NCI-H524 (cell line): ENCODE data around the gene ARHGAP42.
"Not testable (repeated sequence)": the region's sequence is repeated elsewhere in the genome, so short reads cannot be mapped to it uniquely, and the experiment has no call there.

ENCODE experiments used
- DNase-seq, 2 experiments: peaks; one replicate each; lab custom pipeline; 2025; lab: John Stamatoyannopoulos, UW

The ARHGAP42 gene

DNA sequence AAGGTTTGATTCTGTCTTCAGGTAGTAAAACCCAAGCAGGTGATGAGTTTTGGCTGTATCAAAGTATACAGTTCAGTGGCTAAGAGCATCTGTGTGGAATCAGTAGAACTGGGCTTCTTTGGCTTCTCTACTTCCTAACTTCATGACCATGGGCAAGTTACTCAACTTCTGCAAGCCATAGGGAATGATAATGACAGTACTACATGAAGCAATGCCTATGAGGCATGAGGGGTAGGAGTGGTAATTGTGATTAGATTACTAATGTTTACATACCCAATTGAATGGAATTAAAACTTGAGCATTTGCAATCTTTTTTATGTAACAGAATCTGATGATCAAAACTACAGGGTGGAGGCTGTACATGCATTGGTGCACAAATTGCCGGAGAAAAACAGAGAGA, 278.3 kb downstream of the ARHGAP42 start:
- DNase-seq = no peak

DNA sequence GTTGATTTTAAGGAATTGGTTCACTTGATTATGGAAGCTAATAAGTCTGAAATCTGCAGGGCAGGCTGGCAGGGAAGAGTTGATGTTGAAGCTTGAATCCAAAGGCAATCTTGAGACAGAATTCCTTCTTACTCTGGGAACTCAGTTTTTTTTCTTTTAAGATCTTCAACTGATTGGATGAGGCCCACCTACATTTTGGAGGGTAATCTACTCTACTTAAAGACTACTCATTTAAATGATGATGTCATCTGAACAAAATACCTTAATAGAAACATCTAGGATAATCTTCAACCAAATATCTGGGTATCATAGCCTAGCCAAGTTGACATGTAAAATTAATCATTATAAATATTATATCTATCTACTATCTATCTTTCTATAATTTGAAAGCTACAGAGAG, 279.3 kb downstream of the ARHGAP42 start:
- no peak for DNase-seq

DNA sequence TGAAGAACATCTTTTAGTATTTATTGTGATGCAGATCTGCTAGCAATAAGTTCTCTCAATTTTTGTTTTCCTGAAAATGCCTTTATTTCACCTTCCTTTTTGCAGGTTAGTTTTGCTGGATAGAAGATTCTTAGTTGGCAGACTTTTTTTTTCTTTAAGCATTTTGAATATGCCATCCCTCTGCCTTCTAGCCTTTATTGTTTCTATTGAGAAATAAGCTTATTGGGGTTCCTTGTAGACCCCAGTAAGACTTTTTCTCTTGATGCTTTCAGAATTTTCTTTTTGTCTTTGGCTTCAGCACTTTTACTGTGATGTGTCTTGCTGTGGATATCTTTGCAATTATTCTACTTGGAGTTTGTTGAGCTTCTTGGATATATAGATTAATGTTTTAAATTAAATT, 281.9 kb downstream of the ARHGAP42 start:
- no peak for DNase-seq

DNA sequence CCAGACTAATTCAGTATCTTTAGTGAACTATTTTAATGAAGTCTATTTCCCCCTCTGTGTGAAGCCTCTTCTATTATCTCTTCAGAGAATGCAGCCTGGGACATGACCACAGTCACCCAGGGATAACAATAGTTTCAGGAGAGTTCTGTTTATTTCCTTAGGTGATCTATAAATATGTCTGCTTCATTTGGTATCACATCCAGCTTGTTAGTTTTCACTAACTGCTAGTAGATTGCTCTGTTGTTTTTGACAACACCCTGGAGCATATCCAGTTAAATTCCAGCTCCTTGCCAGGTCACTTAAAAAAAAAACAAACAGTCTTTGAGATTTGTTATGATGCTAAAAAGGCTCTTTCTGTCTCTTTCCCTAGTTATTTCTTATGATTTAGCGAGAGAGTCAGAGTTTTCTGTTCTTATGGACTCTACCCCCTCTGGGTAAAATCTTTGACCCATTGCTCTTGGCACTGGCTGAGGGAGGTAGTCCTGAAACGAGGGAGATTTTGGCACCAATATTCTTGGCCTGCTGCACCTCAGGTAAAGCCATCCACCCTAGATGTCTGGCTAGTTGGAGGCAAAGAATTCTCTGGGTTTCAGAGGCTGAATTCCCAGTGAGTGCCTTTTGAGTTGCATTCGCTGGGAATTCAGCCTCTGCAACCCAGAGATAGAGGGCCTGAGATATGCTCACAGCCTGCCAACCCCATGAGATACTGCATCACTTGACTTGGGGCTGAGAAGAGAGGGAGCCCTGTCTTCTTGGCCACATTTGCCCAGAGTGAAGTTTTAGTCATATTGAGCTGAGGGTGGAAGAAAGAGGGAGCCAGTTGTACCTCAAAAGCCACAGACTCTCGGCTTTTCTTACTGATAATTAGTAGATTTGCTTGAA, 283.4 kb downstream of the ARHGAP42 start:
- DNase-seq = no peak

DNA sequence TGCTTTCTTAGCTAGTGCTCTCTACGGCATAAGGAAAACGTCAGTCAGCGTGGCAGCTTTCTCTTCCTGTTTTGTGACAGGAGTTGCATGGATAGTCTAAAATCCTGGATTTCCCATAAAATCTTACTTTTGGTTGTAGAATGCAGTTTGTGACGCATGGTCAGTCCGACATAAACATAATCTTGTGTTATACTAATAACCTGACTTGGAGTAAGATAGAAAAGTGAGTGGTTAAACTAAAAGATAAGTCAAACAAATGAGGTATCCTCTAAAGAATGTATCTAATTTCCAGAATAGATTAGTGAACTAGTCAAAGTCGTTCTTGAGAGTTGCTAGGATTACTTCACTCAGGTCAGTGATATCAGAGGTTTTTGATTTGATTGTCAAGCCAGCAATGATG, 285.0 kb downstream of the ARHGAP42 start:
- DNase-seq = no peak

DNA sequence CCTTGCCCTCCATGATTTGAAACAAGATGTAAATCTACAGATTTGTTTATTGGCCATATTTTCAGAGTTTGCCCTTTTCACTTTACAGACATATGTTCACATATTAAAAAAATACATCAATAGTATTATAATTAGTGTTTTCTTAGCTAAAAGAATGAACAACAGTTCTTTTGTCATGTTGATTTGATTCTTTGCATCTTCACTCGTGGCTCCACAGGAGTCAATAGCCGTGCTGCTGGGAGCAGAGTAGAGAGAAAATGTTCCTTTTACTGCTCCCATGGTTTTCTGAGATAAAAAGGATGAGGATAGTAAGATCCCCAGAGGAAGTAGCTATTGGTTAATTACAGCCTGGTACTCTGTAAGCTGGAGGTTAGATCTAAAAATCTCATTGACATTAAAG, 291.4 kb downstream of the ARHGAP42 start:
- DNase-seq = no peak

DNA sequence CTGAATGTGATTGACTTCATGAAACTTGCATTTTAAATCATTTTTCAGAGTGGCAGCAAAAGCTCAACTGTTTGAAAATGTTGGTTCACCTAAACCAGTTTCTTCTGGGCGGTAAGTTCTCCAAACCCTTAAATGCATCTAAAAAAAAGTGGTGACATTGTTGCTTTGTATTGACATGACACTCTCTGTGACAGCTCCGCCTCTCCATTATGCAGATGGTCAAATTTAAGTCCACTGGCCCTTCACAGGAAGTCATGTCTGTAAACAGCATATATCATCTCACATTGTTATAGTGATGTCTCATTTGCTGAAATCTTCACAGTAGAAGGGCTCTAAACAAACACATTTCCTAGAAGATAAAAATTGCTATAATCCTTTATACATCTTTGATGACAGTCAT, 291.9 kb downstream of the ARHGAP42 start:
- no peak for DNase-seq

DNA sequence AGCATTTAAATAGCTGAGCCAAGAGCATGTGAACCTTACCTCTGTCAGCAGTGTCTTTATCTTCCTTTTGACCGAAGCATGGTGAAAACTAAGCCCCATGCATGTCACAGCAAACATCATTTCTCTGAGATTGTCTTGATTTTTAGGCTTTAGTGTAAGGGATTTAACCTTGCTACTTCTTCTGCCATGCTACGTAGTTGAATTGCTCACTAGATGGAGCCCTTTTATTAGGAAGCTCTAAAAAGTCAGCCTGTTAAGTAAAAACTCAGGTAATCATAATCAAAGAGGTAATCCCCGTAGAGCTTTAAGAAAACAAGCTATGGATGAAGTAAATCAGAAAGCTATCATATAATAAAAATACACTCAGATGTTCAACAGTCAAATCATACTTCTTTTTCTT, 293.1 kb downstream of the ARHGAP42 start:
- peak in 1 of 2 experiments; percentile 16 for DNase-seq

DNA sequence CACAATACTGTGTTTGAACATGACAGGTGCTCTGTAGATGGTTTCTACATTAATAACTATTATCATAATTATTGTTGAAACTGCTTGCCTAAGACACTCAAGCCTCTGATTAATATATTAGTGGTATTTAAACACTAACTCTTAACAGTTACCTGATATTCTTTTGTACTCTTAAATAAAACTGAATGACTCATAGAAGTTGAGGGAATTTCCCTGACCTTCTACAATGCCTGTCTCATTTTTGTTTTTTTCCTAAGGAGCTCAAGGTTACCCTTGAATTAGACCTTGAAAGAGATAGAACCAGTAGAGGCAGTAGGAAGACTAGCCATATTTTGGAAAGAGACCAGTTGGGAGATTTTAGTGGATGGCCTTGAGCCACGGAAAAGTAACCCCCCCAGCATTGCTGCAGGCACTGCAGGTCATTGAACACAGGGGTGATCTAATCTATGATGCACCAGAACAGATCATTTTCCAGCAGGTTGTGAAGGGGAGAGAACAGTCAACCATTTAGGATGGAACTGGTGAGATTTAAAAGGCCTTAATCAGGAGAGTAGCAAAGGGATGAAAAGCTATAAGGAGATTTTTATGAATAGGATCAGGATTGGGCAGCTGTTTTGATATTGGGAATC, 294.2 kb downstream of the ARHGAP42 start:
- no peak for DNase-seq

DNA sequence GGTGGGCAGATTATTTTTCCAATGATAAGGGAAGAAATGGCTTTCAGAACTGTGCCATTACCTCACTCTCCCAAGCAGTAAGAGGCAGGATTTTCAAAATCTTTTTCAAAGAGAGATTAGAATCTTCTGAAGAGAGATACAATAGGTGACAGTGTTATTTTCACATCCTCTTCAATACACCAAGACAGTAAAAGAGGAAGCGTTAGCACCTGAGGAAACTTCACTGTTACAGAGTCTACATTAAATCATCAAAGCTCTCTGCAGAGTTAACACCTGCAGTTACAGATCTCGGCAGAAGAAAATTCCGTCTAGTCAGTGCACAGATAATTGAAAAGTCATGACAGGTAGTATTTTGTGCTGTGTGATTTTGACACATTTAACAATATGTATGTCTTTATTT, 297.6 kb downstream of the ARHGAP42 start:
- no peak for DNase-seq

DNA sequence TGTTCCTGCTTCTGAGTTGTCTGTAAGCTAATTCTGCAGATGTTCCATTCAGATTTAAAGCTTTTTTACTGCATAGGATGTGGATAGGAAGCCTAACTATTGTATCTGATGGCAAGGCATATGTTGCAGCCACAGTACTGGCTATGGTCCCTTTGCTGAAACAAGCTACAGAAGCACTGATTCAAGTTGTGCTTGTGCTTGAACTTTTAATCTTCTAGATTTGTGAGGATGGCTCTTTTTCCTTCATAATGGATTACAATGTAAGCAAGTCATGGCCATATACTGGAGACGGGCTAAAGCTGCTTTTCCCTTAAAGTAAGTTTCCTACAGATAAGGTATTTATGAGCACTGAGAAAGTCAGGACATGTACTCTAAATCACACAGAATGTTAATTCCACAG, 303.8 kb downstream of the ARHGAP42 start:
- DNase-seq = no peak

DNA sequence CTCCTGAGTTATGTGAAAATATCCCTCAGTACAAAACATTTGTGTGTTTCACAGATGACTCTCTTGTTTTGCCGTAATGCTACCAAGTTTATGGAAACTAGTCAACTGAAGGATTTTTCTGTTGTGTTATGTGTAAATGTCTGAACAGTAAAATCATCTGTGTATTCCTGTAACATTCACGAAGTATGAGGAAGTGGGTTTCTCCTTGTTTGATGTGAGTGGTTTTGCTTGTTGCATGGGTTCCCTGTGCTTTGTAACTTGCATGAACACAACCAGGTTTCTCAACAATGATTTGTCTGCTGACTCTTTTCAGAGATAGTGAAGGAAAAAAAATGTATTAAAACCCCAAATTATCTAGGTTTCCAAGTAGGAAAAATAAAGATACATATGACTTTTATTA, 304.5 kb downstream of the ARHGAP42 start:
- DNase-seq = no peak

DNA sequence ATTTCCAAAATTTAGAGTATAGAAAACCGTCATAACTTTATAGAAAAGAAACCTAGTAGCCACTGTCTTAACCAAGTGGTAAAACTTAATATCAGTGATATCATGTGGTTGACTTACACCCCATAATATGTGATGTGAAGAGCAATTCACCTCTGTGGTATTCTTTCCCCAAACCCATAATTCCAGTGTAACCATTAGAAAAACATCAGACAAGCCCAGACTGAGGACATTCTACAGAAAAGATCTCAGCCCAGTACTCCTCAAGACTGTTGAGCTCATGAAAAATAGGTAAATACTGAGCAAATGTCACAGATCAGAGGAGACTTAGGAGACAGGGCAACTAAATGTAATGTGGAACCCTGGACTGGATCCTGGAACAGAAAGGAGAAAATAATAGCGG, 307.9 kb downstream of the ARHGAP42 start:
- DNase-seq = no peak

DNA sequence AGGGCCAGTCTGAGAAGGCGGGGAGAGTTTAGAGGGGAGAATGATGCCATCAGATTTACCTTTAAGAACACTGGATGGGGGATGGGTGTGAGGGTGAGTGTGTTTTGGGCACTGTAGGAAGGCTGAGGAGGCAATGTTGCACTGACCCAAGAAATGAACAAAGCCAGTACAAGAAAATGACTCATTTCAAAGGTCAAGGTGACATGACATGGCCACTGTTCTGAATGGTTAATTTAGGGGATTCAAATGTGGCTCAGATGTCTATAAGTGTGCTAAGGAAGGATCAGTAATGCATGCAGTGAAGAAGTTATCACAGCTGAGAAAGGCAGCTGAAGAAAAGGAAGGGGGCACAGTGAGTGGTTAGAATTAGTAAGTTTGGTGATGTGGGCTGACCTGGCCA, 312.7 kb downstream of the ARHGAP42 start:
- no peak for DNase-seq

DNA sequence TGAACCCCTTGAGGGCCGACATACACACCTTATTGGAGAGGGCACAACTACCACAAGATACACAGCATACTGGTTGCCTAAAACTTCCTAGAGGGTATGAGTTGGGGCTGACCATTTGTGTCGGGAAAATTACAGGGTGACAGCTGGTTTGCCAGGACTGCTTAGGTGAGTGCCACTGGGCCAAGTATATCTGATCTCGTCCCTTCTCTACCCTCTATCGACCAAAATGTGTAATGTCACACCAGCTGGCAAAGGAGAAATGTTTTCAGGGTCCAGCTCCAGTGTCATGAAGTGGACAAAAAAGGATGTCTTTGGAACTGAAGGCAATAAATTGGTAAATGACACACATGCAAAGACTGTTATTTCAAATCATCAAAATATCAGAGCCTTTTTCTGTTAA, 316.4 kb downstream of the ARHGAP42 start:
- peak; percentile 12 to 56 for DNase-seq

DNA sequence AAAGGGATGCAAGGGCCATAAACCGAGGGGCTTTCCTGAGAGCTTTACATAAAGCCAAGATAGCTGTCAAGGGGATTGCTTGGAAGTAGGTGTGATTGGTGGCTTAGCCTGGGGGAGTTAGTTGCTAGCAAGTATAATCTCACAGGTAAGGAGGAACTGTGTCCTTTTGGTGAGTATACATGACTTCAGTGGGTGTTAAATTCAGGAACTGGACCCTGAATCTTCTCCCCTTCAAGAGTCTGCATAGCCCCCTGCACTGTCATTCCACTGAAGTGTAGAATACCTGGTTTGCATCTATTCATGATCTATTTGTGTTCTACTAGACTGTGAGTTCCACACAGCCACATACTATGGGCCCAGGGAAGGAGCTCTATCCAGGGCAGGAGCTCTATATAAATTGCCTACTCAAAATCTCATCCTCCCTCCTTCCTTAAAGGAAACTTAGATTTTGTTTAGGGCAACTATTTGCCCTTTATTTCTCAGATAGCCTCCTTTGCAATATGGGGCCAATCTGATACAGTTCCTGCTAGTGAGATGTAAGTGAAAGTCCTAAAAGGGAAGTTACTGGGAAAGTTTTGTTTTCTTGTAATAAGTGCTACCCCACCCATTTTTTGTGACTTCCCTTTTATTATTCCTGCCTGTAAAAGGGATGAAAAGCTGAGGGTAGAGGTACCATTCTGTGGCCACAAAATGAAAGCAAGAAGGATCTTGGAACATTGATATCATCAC, 322.0 kb downstream of the ARHGAP42 start:
- DNase-seq = no peak

DNA sequence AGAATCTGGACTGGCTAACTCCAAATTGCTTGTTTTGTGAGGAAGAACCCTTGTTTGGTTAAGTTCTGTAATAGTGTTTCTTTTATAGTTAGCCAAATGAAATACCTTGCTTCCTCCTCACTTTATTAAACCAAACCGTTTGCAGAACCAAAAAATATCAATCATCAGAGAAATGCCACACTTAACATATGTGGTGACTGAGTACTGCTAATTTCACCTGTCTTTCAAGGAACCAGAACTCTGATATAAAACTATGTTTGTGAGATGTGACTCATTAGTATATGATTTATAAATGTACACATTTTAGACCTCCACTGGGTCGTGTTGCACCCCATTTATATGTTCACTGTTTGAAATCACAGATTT, 322.6 kb downstream of the ARHGAP42 start:
- DNase-seq = no peak

DNA sequence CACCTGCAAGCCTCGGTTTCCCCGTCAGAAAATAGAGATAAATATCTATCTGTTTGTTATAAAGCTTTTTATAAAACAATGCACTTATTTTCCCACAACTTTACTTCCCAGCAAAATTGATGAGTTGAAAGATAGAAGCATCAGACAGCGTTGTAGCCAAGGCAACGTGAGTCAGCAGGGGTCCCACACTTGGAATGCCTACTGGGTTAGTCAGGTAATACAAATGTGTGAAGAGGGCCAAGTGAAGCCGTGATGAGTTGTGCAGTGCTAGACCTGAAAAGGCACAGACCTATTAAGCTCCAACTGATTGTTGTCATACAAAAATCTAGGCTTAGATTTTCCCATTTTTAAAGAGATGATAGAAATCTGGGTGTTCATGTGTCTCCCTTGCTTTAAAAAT, 323.8 kb downstream of the ARHGAP42 start:
- DNase-seq = no peak

DNA sequence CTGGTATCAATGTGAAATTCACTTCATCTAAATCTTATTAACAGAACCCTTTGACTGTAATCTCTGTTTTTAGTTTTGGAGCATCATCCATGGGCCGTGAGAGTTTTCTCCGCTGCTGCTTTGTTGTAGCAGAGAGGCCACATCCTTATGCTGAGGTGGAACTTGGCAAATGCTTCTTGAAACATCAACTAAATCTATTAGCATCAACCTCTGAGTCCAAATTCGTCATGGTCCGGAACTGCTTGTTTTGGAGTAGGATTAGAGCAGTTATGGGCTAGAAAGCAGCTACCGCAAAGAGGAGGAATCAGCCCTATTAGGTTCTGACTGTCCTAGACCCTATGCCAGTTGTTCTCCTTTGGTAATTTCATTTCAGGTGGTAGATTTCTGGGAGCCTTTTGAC, 324.8 kb downstream of the ARHGAP42 start:
- DNase-seq = no peak

DNA sequence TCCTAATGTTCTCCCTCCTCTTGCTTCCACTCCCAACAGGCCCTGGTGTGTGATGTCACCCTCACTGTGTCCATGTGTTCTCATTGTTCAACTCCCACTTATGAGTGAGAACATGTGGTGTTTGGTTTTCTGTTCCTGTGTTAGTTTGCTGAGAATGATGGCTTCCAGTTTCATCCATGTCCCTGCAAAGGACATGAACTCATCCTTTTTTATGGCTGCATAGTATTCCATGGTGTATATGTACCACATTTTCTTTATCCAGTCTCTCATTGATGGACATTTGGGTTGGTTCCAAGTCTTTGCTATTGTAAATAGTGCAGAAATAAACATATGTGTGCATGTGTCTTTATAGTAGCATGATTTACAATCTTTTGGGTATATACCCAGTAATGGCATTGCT, 326.6 kb downstream of the ARHGAP42 start:
- not testable (repeated sequence) for DNase-seq

DNA sequence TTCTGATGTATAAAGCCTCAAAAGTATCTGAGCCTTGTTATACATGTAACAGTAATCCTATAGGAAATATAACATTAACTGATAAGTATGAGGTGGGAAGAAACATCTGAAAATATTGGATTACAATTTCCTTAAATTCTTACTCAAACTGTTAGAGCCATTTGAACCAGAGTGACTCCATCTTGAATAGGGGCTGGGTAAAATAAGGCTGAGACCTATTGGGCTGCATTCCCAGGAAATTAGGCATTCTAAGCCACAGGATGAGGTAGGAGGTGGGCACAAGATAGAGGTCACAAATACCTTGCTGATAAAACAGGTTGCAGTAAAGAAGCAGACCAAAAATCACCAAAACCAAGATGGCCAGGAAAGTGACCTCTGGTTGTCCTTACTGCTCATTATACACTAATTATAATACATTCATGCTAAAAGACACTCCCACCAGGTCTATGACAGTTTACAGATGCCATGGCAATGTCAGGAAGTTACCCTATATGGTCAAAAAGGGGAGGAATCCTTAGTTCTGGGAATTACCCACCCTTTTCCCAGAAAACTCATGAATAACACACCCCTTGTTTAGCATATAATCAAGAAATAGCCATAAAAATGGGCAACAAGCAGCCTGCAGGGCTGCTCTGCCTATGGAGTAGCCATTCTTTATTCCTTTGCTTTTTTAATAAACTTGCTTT, 327.7 kb downstream of the ARHGAP42 start:
- DNase-seq = no peak

DNA sequence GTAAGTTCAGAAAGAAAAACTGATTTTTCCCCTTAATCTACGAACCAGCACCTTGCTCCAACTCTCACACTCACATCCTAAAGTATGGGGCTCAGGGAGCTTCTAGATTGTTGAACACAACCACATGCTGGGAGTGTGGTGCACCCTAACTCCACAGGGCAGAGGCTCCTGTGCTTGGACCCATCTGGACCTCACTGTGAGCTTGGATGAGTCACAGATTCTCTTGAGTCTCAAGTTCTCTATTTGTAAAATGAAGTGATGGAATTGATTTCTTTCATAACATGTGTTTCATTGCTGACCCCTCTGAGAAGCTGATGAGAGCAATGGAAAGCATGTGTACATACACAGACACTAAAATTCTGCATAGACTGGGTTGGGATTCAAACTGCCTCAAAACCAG, 332.8 kb downstream of the ARHGAP42 start:
- no peak for DNase-seq

DNA sequence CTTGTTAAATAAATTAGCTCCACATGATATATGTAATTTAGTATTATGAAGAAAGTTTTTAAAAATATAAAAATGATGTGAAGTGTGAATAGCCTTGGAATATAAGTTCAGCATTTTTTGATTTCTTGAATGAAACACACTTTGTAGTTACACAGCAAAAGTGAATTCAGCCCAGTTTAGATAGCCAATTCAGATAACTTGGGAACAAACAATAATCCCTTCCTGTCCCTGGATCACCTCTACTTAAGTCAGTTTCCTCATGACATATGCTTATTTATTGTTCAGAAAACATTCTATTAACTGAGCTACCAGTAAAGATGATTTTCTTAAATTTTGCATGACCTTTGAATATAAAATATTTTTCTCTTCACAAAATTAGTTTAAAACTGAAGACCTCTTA, 335.2 kb downstream of the ARHGAP42 start:
- no peak for DNase-seq
